ENCODE data around the gene GOLGA6L7. TPM values are rescaled to one million over a fixed set of nuclear protein-coding genes. Genes with fewer than 3 reads are reported as not detected.

GOLGA6L7 gene
- total RNA-seq, 1 donor from 2014 or later: not detected

Other genes with a start within 250 kb of the GOLGA6L7 start
- 0.22 and 0.60 TPM in 2 replicates for gene GOLGA8M, start 136.2 kb downstream of the GOLGA6L7 start, total RNA-seq
- 17.4 and 25.2 TPM in 2 replicates for gene APBA2, start 37.3 kb upstream of the GOLGA6L7 start, total RNA-seq